Neural cell (in vitro differentiated cells): ENCODE measurements around the gene PRDX5. TPM values are rescaled to one million over a fixed set of nuclear protein-coding genes. Genes with fewer than 3 reads are reported as not detected.

Experiments used
- H2AFZ ChIP-seq: fragments of 200-600, 300-800 bp; sonication (generic), shearing (Covaris generic); 2 replicates; pipeline ENCODE4 v1.6.0; 2014; ENCODE audit warnings: low read depth, mild to moderate bottlenecking, antibody characterized with exemption, low read length, moderate library complexity
- H3F3A ChIP-seq: fragments of 200-600 bp; shearing (Covaris generic); 2 replicates; pipeline ENCODE4 v1.6.1; 2016; ENCODE audit warnings: mild to moderate bottlenecking, moderate library complexity, mixed read lengths, antibody characterized with exemption, low read length; ENCODE audit not compliant: insufficient read depth, poor library complexity, severe bottlenecking
- H3K27ac ChIP-seq: fragments of 200-600, 300-800 bp; sonication (generic), shearing (Covaris generic); 2 replicates; pipeline ENCODE4 v1.5.1; 2014; ENCODE audit warnings: mild to moderate bottlenecking, low read length, moderate library complexity
- H3K27me3 ChIP-seq: fragments of 300-800, 200-600 bp; sonication (generic), shearing (Covaris generic); 2 replicates; pipeline ENCODE4 v1.6.0; 2014; ENCODE audit warnings: mild to moderate bottlenecking, low read depth, low read length, moderate library complexity; ENCODE audit not compliant: insufficient read depth
- H3K36me3 ChIP-seq: fragments of 300-800, 200-600 bp; sonication (generic), shearing (Covaris generic); 2 replicates; pipeline ENCODE4 v1.5.1; 2014; ENCODE audit warnings: mild to moderate bottlenecking, antibody characterized with exemption, low read length, moderate library complexity; ENCODE audit not compliant: insufficient read depth
- H3K4me2 ChIP-seq: fragments of 300-800, 200-600 bp; sonication (generic), shearing (Covaris generic); 2 replicates; pipeline ENCODE4 v1.6.0; 2014; ENCODE audit warnings: mild to moderate bottlenecking, low read length
- H3K4me3 ChIP-seq: fragments of 300-800, 200-600 bp; sonication (generic), shearing (Covaris generic); 2 replicates; pipeline ENCODE4 v1.5.1; 2014; ENCODE audit warnings: mild to moderate bottlenecking, low read length, moderate library complexity
- H3K79me2 ChIP-seq: fragments of 200-600 bp; shearing (Covaris generic); replicated peaks from 2 replicates; pipeline ENCODE4 v1.6.0; 2014; ENCODE audit warnings: mild to moderate bottlenecking, low read length, moderate library complexity; ENCODE audit not compliant: insufficient read depth
- H3K9ac ChIP-seq: fragments of 300-800, 200-600 bp; sonication (generic), shearing (Covaris generic); 2 replicates; pipeline ENCODE4 v1.6.1; 2016; ENCODE audit warnings: mild to moderate bottlenecking, low read length, mixed read lengths
- H3K9me2 ChIP-seq: fragments of 200-600 bp; shearing (Covaris generic); 2 replicates; pipeline ENCODE4 v1.6.1; 2016; ENCODE audit warnings: mild to moderate bottlenecking, low read length, mixed read lengths; ENCODE audit not compliant: insufficient read depth
- H3K9me3 ChIP-seq: fragments of 200-600, 300-800 bp; sonication (generic), shearing (Covaris generic); 2 replicates; pipeline ENCODE4 v1.6.1; 2016; ENCODE audit warnings: mild to moderate bottlenecking, mixed run types, low read length, moderate library complexity, mixed read lengths
- H4K20me1 ChIP-seq: fragments of 200-600 bp; shearing (Covaris generic); 2 replicates; pipeline ENCODE4 v1.6.1; 2016; ENCODE audit warnings: mild to moderate bottlenecking, mixed run types; ENCODE audit not compliant: insufficient read depth
- CTCF ChIP-seq: fragments of 450-650 bp; IDR thresholded peaks from 2 replicates; pipeline ENCODE4 v1.5.1; 2014; ENCODE audit warnings: antibody characterized with exemption, mild to moderate bottlenecking, moderate library complexity; ENCODE audit not compliant: poor library complexity, severe bottlenecking
- EP300 ChIP-seq: fragments of 450-650 bp; conservative IDR thresholded peaks from 2 replicates; pipeline ENCODE4 v1.6.1; 2014; ENCODE audit warnings: antibody characterized with exemption, mild to moderate bottlenecking, moderate library complexity; ENCODE audit not compliant: poor library complexity, severe bottlenecking
- EZH2 ChIP-seq: fragments of 200-600, 300-800 bp; shearing (Covaris generic), sonication (generic); IDR thresholded peaks from 2 replicates; pipeline ENCODE4 v1.6.1; 2014; ENCODE audit warnings: antibody characterized with exemption, low read length, borderline replicate concordance, mild to moderate bottlenecking; ENCODE audit not compliant: insufficient read depth, poor library complexity, severe bottlenecking
- MXI1 ChIP-seq: fragments of 450-650 bp; conservative IDR thresholded peaks from 2 replicates; pipeline ENCODE4 v1.6.1; 2014; ENCODE audit warnings: antibody characterized with exemption, mild to moderate bottlenecking; ENCODE audit not compliant: poor library complexity, severe bottlenecking
- POLR2AphosphoS5 ChIP-seq: IDR thresholded peaks from 2 replicates; pipeline ENCODE4 v1.6.1; 2012
- RAD21 ChIP-seq: fragments of 450-650 bp; conservative IDR thresholded peaks from 2 replicates; pipeline ENCODE4 v1.6.1; 2014; ENCODE audit warnings: antibody characterized with exemption, mild to moderate bottlenecking, moderate library complexity
- REST ChIP-seq: IDR thresholded peaks from 2 replicates; pipeline ENCODE4 v1.6.1; 2012; ENCODE audit warnings: borderline replicate concordance
- SMC3 ChIP-seq: fragments of 450-650 bp; conservative IDR thresholded peaks from 2 replicates; pipeline ENCODE4 v1.6.1; 2014; ENCODE audit warnings: antibody characterized with exemption, mild to moderate bottlenecking, moderate library complexity; ENCODE audit not compliant: poor library complexity
- TAF1 ChIP-seq: IDR thresholded peaks from 2 replicates; pipeline ENCODE4 v1.6.1; 2012; ENCODE audit warnings: low read depth
- polyA plus RNA-seq: library from polyadenylated mRNA; depleted of rRNA; stranded (reverse); fragments of >200 nt; gene quantifications from 2 replicates; pipeline ENCODE4 v1.2.3, GENCODE V29; 2014

The PRDX5 gene
- polyA plus RNA-seq, 1 donor from 2014 or later = 452 TPM

GRCh38 chr11:64352099-64352994 is 34.4 kb downstream of the PRDX5 start:
- Histone ChIP-seq H3K9me3 (no peaks in the 10 kb centered on the region), H3K4me2 (no peak overlapping the region), H3K9me2 (no peaks in the 10 kb centered on the region), H3K9ac (no peak overlapping the region), H3K27me3 (no peaks in the 10 kb centered on the region), H3K27ac (no peak overlapping the region), H3K4me3 (no peak overlapping the region), H3K79me2 (no peaks in the 10 kb centered on the region), H2AFZ (no peak overlapping the region), H3K36me3 (no peaks in the 10 kb centered on the region), H4K20me1 (no peaks in the 10 kb centered on the region), H3F3A (no peaks in the 10 kb centered on the region)
- TF ChIP-seq MXI1 (no peak), REST (no peak), SMC3 (no peak), RAD21 (no peak), EZH2 (no peak), CTCF (no peak), POLR2AphosphoS5 (no peak), TAF1 (no peak)

DNA sequence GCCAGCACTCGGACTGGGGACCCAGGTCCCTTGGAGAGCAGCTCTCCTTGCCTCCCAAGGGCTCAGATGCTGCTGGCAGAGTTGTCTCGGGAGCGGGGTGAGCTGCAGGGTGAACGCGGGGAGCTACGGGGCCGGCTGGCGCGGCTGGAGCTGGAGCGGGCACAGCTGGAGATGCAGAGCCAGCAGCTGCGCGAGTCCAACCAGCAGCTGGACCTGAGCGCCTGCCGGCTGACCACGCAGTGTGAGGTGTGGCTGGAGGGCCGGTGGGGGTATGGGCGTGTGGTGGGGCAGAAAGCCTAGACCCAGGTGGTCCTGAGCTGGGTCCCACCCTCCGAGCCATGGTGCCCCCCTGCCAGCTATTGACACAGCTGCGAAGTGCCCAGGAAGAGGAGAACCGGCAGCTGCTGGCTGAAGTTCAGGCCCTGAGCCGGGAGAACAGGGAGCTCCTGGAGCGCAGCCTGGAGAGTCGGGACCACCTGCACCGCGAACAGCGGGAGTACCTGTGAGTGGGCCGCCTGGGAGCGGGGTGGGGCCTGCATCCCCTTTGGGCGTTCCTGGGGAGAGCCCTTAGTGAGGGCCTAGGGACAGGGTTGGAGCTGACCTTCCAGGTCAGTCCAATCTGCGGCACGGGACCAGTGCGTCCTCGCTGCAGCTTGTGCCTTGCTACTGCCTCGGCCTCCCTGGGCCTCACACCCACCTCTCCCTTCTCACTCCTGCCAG is 35.2 kb downstream of the PRDX5 start:
- Histone ChIP-seq H2AFZ (no peak overlapping the region), H3K79me2 (no peaks in the 10 kb centered on the region), H3K4me2 (no peak overlapping the region), H3K9me3 (no peaks in the 10 kb centered on the region), H3K27me3 (no peaks in the 10 kb centered on the region), H3K27ac (no peak overlapping the region), H3K9me2 (no peaks in the 10 kb centered on the region), H3K4me3 (no peak overlapping the region), H4K20me1 (no peaks in the 10 kb centered on the region), H3F3A (no peaks in the 10 kb centered on the region), H3K9ac (no peak overlapping the region), H3K36me3 (no peaks in the 10 kb centered on the region)
- TF ChIP-seq RAD21 = no peak
- TF ChIP-seq MXI1 = no peak
- no peak for TF ChIP-seq EP300
- no peak for TF ChIP-seq CTCF
- no peak for TF ChIP-seq POLR2AphosphoS5
- no peak for TF ChIP-seq EZH2
- no peak for TF ChIP-seq SMC3
